Large intestine (tissue), 3 donors: ENCODE results near the gene SULT4A1. TPM values are rescaled to one million over a fixed set of nuclear protein-coding genes. Genes with fewer than 3 reads are reported as not detected.
A peak's percentile ranks its signal among the peaks of the same experiment; 100 is the strongest.
"Not testable (repeated sequence)": the region's sequence is repeated elsewhere in the genome, so short reads cannot be mapped to it uniquely, and the experiment has no call there.

Experiments
- DNase-seq, 2 donors: peaks; one replicate each; pipeline versions ENCODE4 v3.0.0 to v3.0.0-alpha.2; 2013
- H3K27ac ChIP-seq: one replicate; pipeline ENCODE4 v1.5.1; 2013; ENCODE audit warnings: low read length
- H3K27me3 ChIP-seq: 2 replicates; pipeline ENCODE4 v1.6.1; 2013; ENCODE audit warnings: low read length; ENCODE audit not compliant: control insufficient read depth, insufficient read depth
- H3K36me3 ChIP-seq: 2 replicates; pipeline ENCODE4 v1.6.1; 2013; ENCODE audit warnings: low read length; ENCODE audit not compliant: control insufficient read depth, insufficient read depth
- H3K4me1 ChIP-seq: one replicate; pipeline ENCODE4 v1.6.1; 2013; ENCODE audit warnings: low read length; ENCODE audit not compliant: control insufficient read depth, insufficient read depth
- H3K4me3 ChIP-seq: one replicate; pipeline ENCODE4 v1.5.1; 2013; ENCODE audit warnings: low read length
- H3K9me3 ChIP-seq: one replicate; pipeline ENCODE4 v1.6.1; 2013; ENCODE audit warnings: mild to moderate bottlenecking, low read depth, low read length, moderate library complexity; ENCODE audit not compliant: control insufficient read depth
- WGBS: methylation state at CpG from one replicate; pipeline ENCODE4 v1.1.5; 2013; ENCODE audit warnings: low lambda C conversion rate; ENCODE audit not compliant: insufficient coverage; 5-methylcytosine and 5-hydroxymethylcytosine counted together
- polyA plus RNA-seq: library from polyadenylated mRNA; unstranded; fragments of 120-200 nt; gene quantifications from one replicate; pipeline ENCODE4 v1.2.1, GENCODE V29; 2013

SULT4A1 gene
- polyA plus RNA-seq, 1 donor, result 5.0 TPM

DNA sequence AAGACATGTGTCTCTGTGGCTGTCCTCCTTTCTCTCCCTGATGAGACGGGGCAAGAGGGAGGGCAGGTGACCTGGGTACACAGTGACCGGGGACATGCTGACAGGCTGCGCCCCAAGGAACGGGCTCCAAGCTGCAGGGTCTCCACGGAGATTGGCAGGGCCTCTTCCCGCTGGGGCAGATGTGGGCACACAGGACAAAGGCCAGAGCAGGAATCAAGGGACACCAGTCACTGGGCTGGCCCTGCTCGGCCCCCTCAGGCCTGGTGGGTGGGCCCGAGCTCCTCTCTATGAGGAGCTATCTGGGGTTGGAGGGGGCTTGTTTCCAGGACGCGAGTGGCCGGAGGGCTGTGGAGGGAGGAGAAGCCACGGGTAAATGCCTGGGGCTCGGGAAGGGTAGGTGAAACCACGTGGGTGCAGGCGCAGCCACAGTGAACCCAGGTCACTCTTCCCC lies 18.3 kb upstream of the SULT4A1 start:
- no CpG with 5 or more reads among the region's 15 CpGs for WGBS
- no peaks in the 10 kb centered on the region for H3K4me1 ChIP-seq
- H3K27ac ChIP-seq, result no peak overlapping the region
- H3K4me3 ChIP-seq, result no peak overlapping the region
- no peak for DNase-seq
- H3K36me3 ChIP-seq, result no peaks in the 10 kb centered on the region
- H3K27me3 ChIP-seq, result peaks cover 3% of the 10 kb centered on the region
- H3K9me3 ChIP-seq, result no peaks in the 10 kb centered on the region

- Histone ChIP-seq H3K36me3 (no peaks in the 10 kb centered on the region), H3K27me3 (peaks cover 3% of the 10 kb centered on the region), H3K27ac (no peak overlapping the region), H3K4me1 (no peaks in the 10 kb centered on the region), H3K4me3 (no peak overlapping the region), H3K9me3 (no peaks in the 10 kb centered on the region)
- WGBS, result 100% methylated on average over 1 of the region's 14 CpGs
- no peak for DNase-seq
Observed at GRCh38 chr22:43879901-43880540, 17.7 kb upstream of the SULT4A1 start.

GRCh38 chr22:43878831-43879550 lies 16.7 kb upstream of the SULT4A1 start:
- H3K27ac ChIP-seq, result no peak overlapping the region
- DNase-seq, result no peak
- H3K4me1 ChIP-seq, result no peaks in the 10 kb centered on the region
- no peak overlapping the region for H3K4me3 ChIP-seq
- H3K36me3 ChIP-seq, result no peaks in the 10 kb centered on the region
- WGBS, result 82% methylated on average over 2 of the region's 12 CpGs
- H3K9me3 ChIP-seq, result no peaks in the 10 kb centered on the region
- H3K27me3 ChIP-seq, result peaks cover 3% of the 10 kb centered on the region

GRCh38 chr22:43878079-43878795 lies 15.9 kb upstream of the SULT4A1 start:
- no peak for DNase-seq
- Histone ChIP-seq H3K4me1 (no peaks in the 10 kb centered on the region), H3K4me3 (no peak overlapping the region), H3K27ac (no peak overlapping the region), H3K9me3 (no peaks in the 10 kb centered on the region), H3K36me3 (no peaks in the 10 kb centered on the region), H3K27me3 (peaks cover 3% of the 10 kb centered on the region)
- 13% methylated on average over 2 of the region's 12 CpGs for WGBS

DNA sequence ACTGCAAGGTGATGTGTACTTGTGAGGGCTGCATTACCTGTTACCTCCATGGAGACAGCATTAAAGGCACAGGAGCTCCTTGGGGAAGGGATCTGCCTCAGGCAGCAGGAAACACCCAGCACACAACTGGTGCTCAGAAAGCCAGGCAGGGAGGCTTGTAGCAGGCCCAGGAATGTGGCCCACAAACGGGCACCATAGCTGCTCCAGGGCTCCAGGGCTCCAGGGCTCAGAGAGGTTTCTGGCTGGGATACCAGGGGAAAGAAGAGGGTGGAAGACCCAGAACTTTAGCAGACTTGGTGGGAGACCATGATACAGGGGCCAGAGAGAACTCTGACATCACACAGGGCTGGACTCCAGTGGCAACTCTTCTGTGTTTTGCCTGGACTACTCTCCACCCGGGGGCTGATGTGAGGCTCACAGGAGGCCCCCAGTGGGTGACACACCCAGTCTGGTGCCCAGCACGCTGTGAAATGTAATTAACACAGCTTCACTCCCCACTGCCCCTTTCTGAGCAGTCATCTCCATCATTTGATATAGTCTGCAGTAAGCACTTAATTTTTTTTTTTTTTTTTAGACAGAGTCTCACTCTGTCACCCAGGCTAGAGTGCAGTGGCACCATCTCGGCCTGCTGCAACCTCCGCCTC lies 14.7 kb upstream of the SULT4A1 start:
- Histone ChIP-seq H3K4me1 (no peaks in the 10 kb centered on the region), H3K27me3 (peaks cover 3% of the 10 kb centered on the region), H3K4me3 (no peak overlapping the region), H3K27ac (no peak overlapping the region), H3K9me3 (no peaks in the 10 kb centered on the region), H3K36me3 (no peaks in the 10 kb centered on the region)
- DNase-seq, result no peak
- WGBS, result no CpG with 5 or more reads among the region's 5 CpGs

DNA sequence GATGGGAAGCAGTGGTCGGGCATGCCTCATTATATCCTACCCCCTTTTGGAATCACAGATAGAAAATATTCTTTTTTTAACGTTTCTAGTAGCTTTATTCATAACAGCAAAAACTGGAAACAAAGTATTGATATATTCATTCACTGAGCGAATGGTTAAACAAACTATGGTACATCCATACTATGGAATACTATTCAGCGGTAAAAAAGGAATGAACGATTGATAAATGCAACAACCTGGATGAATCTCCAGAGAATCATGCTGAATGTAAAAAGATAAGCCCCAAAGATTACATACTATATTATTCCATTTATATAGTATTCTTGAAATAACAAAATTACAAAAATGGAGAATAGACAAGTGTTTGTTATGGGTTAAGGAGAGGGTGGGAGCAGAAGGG lies 7.5 kb upstream of the SULT4A1 start:
- Histone ChIP-seq H3K36me3 (no peaks in the 10 kb centered on the region), H3K27me3 (peaks cover 3% of the 10 kb centered on the region), H3K9me3 (no peaks in the 10 kb centered on the region), H3K27ac (no peak overlapping the region), H3K4me1 (no peaks in the 10 kb centered on the region), H3K4me3 (no peak overlapping the region)
- DNase-seq, result no peak
- WGBS, result no CpG with 5 or more reads among the region's 5 CpGs

DNA sequence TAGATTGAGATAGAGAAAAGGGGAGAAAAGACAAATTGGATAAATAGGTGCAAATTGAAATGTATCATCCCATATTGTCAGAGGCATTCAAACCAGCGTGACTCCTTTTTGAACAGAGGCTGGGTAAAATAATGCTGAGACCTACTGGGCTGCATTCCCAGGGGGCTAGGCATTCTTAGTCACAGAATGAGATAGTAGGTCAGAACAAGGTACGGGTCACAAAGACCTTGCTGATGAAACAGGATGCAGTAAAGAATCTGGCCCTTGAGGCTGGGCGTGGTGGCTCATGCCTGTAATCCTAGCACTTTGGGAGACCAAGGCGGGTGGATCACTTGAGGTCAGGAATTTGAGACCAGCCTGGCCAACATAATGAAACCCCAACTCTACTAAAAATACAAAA lies 6.7 kb upstream of the SULT4A1 start:
- H3K27me3 ChIP-seq, H3K9me3 ChIP-seq, H3K4me3 ChIP-seq, DNase-seq, H3K4me1 ChIP-seq, H3K36me3 ChIP-seq, H3K27ac ChIP-seq: not testable (repeated sequence)
- 94% methylated on average over 3 of the region's 4 CpGs for WGBS

GRCh38 chr22:43867839-43868635 lies 5.7 kb upstream of the SULT4A1 start:
- H3K9me3 ChIP-seq, result no peaks in the 10 kb centered on the region
- no CpG with 5 or more reads among the region's 11 CpGs for WGBS
- H3K27me3 ChIP-seq, result peaks cover 13% of the 10 kb centered on the region
- no peaks in the 10 kb centered on the region for H3K4me1 ChIP-seq
- H3K4me3 ChIP-seq, result no peak overlapping the region
- peak; percentile 33 to 53 for DNase-seq
- H3K27ac ChIP-seq, result no peak overlapping the region
- H3K36me3 ChIP-seq, result no peaks in the 10 kb centered on the region

GRCh38 chr22:43862882-43863202 lies 529 bp upstream of the SULT4A1 start:
- Histone ChIP-seq H3K27ac (no peak overlapping the region), H3K9me3 (no peaks in the 10 kb centered on the region), H3K4me1 (no peaks in the 10 kb centered on the region), H3K36me3 (no peaks in the 10 kb centered on the region), H3K27me3 (peaks cover 32% of the 10 kb centered on the region), H3K4me3 (no peak overlapping the region)
- no CpG with 5 or more reads among the region's 11 CpGs for WGBS
- no peak for DNase-seq

- H3K4me1 ChIP-seq, result no peaks in the 10 kb centered on the region
- WGBS, result no CpG with 5 or more reads among the region's 9 CpGs
- no peak overlapping the region for H3K27ac ChIP-seq
- no peak overlapping the region for H3K4me3 ChIP-seq
- no peaks in the 10 kb centered on the region for H3K36me3 ChIP-seq
- peaks cover 32% of the 10 kb centered on the region for H3K27me3 ChIP-seq
- DNase-seq, result peak; percentile 16 to 27
- no peaks in the 10 kb centered on the region for H3K9me3 ChIP-seq
Observed at GRCh38 chr22:43861529-43861928, 784 bp downstream of the SULT4A1 start.
